Measurements from ENCODE around the gene BCKDHB. TPM values are rescaled to one million over a fixed set of nuclear protein-coding genes. Genes with fewer than 3 reads are reported as not detected.

BCKDHB gene
- total RNA-seq, 1 donor from 2014 or later = 16.2 TPM

DNA sequence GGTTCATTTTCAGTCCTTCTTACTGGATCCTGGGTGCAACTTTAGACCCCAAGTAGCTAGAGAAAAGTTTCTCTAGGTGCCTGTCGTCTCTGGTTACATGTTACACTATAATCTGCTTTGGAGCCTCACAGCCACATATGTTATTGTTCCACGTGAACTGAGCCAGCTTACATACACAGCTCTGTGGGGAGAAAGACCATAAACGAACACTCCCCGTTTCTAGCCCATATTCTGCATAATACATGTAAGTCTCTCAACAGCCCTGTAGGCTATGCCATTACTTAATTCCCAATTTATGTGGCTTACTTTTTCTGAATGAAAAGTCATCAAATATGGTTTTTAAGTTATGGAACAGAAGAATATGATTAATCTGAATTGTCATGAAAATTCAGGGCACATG, 233.8 kb downstream of the BCKDHB start:
- no peaks in the 10 kb centered on the region for H3K27me3 ChIP-seq
- intact Hi-C loops (cut with DNase I) = no loop called here

DNA sequence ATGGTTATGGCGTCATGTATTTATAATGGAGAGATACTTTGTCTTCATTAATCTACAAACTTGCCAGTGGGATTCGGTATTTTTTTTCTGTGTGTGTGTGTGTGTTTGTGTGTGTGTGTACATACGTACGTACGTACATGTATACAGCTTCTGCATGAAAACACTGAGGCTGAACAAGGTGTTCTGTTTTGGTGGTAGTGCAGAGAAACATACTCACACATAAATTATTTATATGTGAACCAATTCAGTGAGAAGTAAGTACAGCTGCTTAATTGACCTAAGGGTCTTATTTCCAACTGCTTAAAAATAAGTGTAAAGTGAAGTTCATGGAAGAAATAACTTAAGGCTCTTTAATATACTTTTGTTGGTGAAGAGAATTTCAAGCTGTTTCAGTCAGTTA, 234.2 kb downstream of the BCKDHB start:
- H3K9me3 ChIP-seq = no peaks in the 10 kb centered on the region
- no peak overlapping the region for H3K27ac ChIP-seq
- H3K4me3 ChIP-seq = no peak overlapping the region
- no peaks in the 10 kb centered on the region for H3K27me3 ChIP-seq
- no peaks in the 10 kb centered on the region for H3K36me3 ChIP-seq
- H3K4me1 ChIP-seq = no peaks in the 10 kb centered on the region
- intact Hi-C loops (cut with DNase I) = no loop called here
- DNase-seq (ENCODE audit: extremely low spot score in 2 of 2) = no peak
- TF ChIP-seq, protein P1, sequence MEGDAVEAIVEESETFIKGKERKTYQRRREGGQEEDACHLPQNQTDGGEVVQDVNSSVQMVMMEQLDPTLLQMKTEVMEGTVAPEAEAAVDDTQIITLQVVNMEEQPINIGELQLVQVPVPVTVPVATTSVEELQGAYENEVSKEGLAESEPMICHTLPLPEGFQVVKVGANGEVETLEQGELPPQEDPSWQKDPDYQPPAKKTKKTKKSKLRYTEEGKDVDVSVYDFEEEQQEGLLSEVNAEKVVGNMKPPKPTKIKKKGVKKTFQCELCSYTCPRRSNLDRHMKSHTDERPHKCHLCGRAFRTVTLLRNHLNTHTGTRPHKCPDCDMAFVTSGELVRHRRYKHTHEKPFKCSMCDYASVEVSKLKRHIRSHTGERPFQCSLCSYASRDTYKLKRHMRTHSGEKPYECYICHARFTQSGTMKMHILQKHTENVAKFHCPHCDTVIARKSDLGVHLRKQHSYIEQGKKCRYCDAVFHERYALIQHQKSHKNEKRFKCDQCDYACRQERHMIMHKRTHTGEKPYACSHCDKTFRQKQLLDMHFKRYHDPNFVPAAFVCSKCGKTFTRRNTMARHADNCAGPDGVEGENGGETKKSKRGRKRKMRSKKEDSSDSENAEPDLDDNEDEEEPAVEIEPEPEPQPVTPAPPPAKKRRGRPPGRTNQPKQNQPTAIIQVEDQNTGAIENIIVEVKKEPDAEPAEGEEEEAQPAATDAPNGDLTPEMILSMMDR (IDR thresholded peaks at IDR 0.05) = no peak
- no peak for TF ChIP-seq POLR2AphosphoS5 (IDR thresholded peaks at IDR 0.05; ENCODE audit: insufficient read depth in 1 of 2, low read depth in 1 of 2)
- no peak for TF ChIP-seq POLR2A (IDR thresholded peaks at IDR 0.05)

More for the DNA sequence above, 233.8 kb downstream of the BCKDHB start:
- H3K4me3 ChIP-seq = no peak overlapping the region
- H3K4me1 ChIP-seq = no peaks in the 10 kb centered on the region
- H3K9me3 ChIP-seq = no peaks in the 10 kb centered on the region
- no peak for TF ChIP-seq POLR2A (IDR thresholded peaks at IDR 0.05)
- TF ChIP-seq, protein P1 (IDR thresholded peaks at IDR 0.05) = no peak
- no peak for TF ChIP-seq POLR2AphosphoS5 (IDR thresholded peaks at IDR 0.05; ENCODE audit: insufficient read depth in 1 of 2, low read depth in 1 of 2)
- H3K36me3 ChIP-seq = no peaks in the 10 kb centered on the region
- no peak overlapping the region for H3K27ac ChIP-seq
- no peak for DNase-seq (ENCODE audit: extremely low spot score in 2 of 2)

GRCh38 chr6:80341330-80341729, 234.9 kb downstream of the BCKDHB start:
- Histone ChIP-seq H3K27ac (no peak overlapping the region), H3K27me3 (no peaks in the 10 kb centered on the region), H3K36me3 (no peaks in the 10 kb centered on the region), H3K4me3 (no peak overlapping the region), H3K9me3 (no peaks in the 10 kb centered on the region), H3K4me1 (no peaks in the 10 kb centered on the region)
- no peak for DNase-seq (ENCODE audit: extremely low spot score in 2 of 2)
- intact Hi-C loops (cut with DNase I) = no loop called here
- TF ChIP-seq POLR2A (IDR thresholded peaks at IDR 0.05) (no peak), POLR2AphosphoS5 (IDR thresholded peaks at IDR 0.05; ENCODE audit: insufficient read depth in 1 of 2, low read depth in 1 of 2) (no peak)
- TF ChIP-seq, protein P1 (IDR thresholded peaks at IDR 0.05) = no peak

- no peaks in the 10 kb centered on the region for H3K36me3 ChIP-seq
- H3K27me3 ChIP-seq = no peaks in the 10 kb centered on the region
- H3K4me3 ChIP-seq = no peak overlapping the region
- H3K27ac ChIP-seq = no peak overlapping the region
- no peak for DNase-seq (ENCODE audit: extremely low spot score in 2 of 2)
- no peaks in the 10 kb centered on the region for H3K4me1 ChIP-seq
- no peaks in the 10 kb centered on the region for H3K9me3 ChIP-seq
- intact Hi-C loops (cut with DNase I) = no loop called here
- TF ChIP-seq POLR2A (IDR thresholded peaks at IDR 0.05) (no peak), POLR2AphosphoS5 (IDR thresholded peaks at IDR 0.05; ENCODE audit: insufficient read depth in 1 of 2, low read depth in 1 of 2) (no peak)
- TF ChIP-seq, protein P1 (IDR thresholded peaks at IDR 0.05) = no peak
Measured at GRCh38 chr6:80343511-80343910, 237.0 kb downstream of the BCKDHB start.

DNA sequence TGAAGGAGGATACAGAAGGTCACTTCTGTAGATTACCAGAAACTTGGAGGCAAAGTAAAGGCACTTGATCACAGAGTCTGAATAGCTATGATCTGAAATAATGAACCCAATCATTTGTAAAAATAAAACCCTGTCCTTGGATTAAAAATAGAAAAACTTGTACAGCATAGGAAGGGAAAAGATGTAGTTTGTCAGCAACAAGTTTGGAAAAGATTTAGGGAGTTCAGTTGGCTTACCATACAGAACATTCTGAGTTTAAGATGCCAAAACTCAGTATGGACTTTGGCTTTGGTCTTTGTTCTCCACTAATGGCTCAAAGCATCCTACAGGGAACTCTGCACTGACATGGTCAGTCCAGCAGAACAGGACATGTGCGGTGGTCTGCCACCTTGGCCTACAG, 240.6 kb downstream of the BCKDHB start:
- Histone ChIP-seq H3K27me3 (no peaks in the 10 kb centered on the region), H3K36me3 (no peaks in the 10 kb centered on the region), H3K27ac (no peak overlapping the region), H3K4me3 (no peak overlapping the region), H3K9me3 (no peaks in the 10 kb centered on the region), H3K4me1 (no peaks in the 10 kb centered on the region)
- intact Hi-C loops (cut with DNase I) = no loop called here
- DNase-seq (ENCODE audit: extremely low spot score in 2 of 2) = no peak
- no peak for TF ChIP-seq POLR2A (IDR thresholded peaks at IDR 0.05)
- no peak for TF ChIP-seq POLR2AphosphoS5 (IDR thresholded peaks at IDR 0.05; ENCODE audit: insufficient read depth in 1 of 2, low read depth in 1 of 2)
- TF ChIP-seq, protein P1 (IDR thresholded peaks at IDR 0.05) = no peak

Data from vagina (tissue), 2 donors.